Muscle layer of duodenum (tissue), 2 donors: ENCODE measurements around the gene BCR.

Source experiments
- H3K27ac ChIP-seq: one replicate; pipeline ENCODE4 v1.7.0; 2013; ENCODE audit warnings: mild to moderate bottlenecking, low read length
- H3K27me3 ChIP-seq: one replicate; pipeline ENCODE4 v1.7.0; 2013; ENCODE audit warnings: low read depth, mild to moderate bottlenecking, control low read depth, low read length
- H3K36me3 ChIP-seq, 2 donors: one replicate each; pipeline ENCODE4 v1.7.0; 2013; ENCODE audit warnings: low read length in 2 of 2, control low read depth in 1 of 2, mild to moderate bottlenecking in 1 of 2; ENCODE audit not compliant: insufficient read depth in 2 of 2, control insufficient read depth in 1 of 2
- H3K4me1 ChIP-seq, 2 donors: one replicate each; pipeline ENCODE4 v1.7.0; 2013; ENCODE audit warnings: low read length in 2 of 2, mild to moderate bottlenecking in 2 of 2, control low read depth in 1 of 2, moderate library complexity in 1 of 2; ENCODE audit not compliant: insufficient read depth in 2 of 2, control insufficient read depth in 1 of 2
- H3K4me3 ChIP-seq, 2 donors: one replicate each; pipeline ENCODE4 v1.7.0; 2013; ENCODE audit warnings: low read length in 2 of 2, low read depth in 1 of 2, mild to moderate bottlenecking in 1 of 2
- H3K9me3 ChIP-seq, 2 donors: one replicate each; pipeline ENCODE4 v1.7.0; 2013; ENCODE audit warnings: low read length in 2 of 2, control low read depth in 1 of 2, mild to moderate bottlenecking in 1 of 2; ENCODE audit not compliant: control insufficient read depth in 1 of 2
- donor health status: healthy.

Gene BCR

GRCh38 chr22:23256171-23256932, 76.0 kb downstream of the BCR start:
- Histone ChIP-seq H3K27ac (peak overlapping the region; percentile 61), H3K4me1 (peaks cover 6 to 19% of the 10 kb centered on the region in 2 donors), H3K27me3 (no peaks in the 10 kb centered on the region), H3K4me3 (no peak overlapping the region), H3K9me3 (no peaks in the 10 kb centered on the region), H3K36me3 (peaks cover 9 to 23% of the 10 kb centered on the region in 2 donors)

- Histone ChIP-seq H3K4me1 (peaks cover 6 to 19% of the 10 kb centered on the region in 2 donors), H3K9me3 (no peaks in the 10 kb centered on the region), H3K36me3 (peaks cover 15 to 30% of the 10 kb centered on the region in 2 donors), H3K27me3 (no peaks in the 10 kb centered on the region), H3K4me3 (no peak overlapping the region), H3K27ac (peak overlapping the region; percentile 61)
Observed at GRCh38 chr22:23256986-23257888, 76.9 kb downstream of the BCR start.

GRCh38 chr22:23257889-23258825, 77.8 kb downstream of the BCR start:
- H3K27me3 ChIP-seq: no peaks in the 10 kb centered on the region
- H3K9me3 ChIP-seq: no peaks in the 10 kb centered on the region
- H3K4me3 ChIP-seq: no peak overlapping the region
- H3K4me1 ChIP-seq: peaks cover 6 to 19% of the 10 kb centered on the region in 2 donors
- H3K36me3 ChIP-seq: peaks cover 15 to 30% of the 10 kb centered on the region in 2 donors
- H3K27ac ChIP-seq: no peak overlapping the region

- no peak overlapping the region for H3K4me3 ChIP-seq
- peaks cover 20 to 33% of the 10 kb centered on the region in 2 donors for H3K36me3 ChIP-seq
- H3K9me3 ChIP-seq: no peaks in the 10 kb centered on the region
- peaks cover 6 to 19% of the 10 kb centered on the region in 2 donors for H3K4me1 ChIP-seq
- H3K27ac ChIP-seq: no peak overlapping the region
- H3K27me3 ChIP-seq: no peaks in the 10 kb centered on the region
Observed at GRCh38 chr22:23258826-23259170, 78.5 kb downstream of the BCR start.

- Histone ChIP-seq H3K36me3 (peaks cover 23 to 33% of the 10 kb centered on the region in 2 donors), H3K27me3 (no peaks in the 10 kb centered on the region), H3K9me3 (no peaks in the 10 kb centered on the region), H3K27ac (no peak overlapping the region), H3K4me1 (peaks cover 6 to 21% of the 10 kb centered on the region in 2 donors), H3K4me3 (no peak overlapping the region)
Observed at GRCh38 chr22:23259916-23260644, 79.8 kb downstream of the BCR start.

- Histone ChIP-seq H3K9me3 (no peaks in the 10 kb centered on the region), H3K27me3 (no peaks in the 10 kb centered on the region), H3K36me3 (peaks cover 16 to 38% of the 10 kb centered on the region in 2 donors), H3K4me1 (peaks cover 6 to 22% of the 10 kb centered on the region in 2 donors), H3K4me3 (no peak overlapping the region), H3K27ac (no peak overlapping the region)
Observed at GRCh38 chr22:23260645-23261581, 80.6 kb downstream of the BCR start.

GRCh38 chr22:23261900-23262450, 81.7 kb downstream of the BCR start:
- H3K9me3 ChIP-seq: no peaks in the 10 kb centered on the region
- peaks cover 16 to 40% of the 10 kb centered on the region in 2 donors for H3K36me3 ChIP-seq
- H3K4me3 ChIP-seq: no peak overlapping the region
- no peak overlapping the region for H3K27ac ChIP-seq
- H3K27me3 ChIP-seq: no peaks in the 10 kb centered on the region
- H3K4me1 ChIP-seq: peaks cover 1 to 11% of the 10 kb centered on the region in 2 donors

- H3K36me3 ChIP-seq: peaks cover 16 to 46% of the 10 kb centered on the region in 2 donors
- H3K4me3 ChIP-seq: no peak overlapping the region
- H3K27ac ChIP-seq: no peak overlapping the region
- no peaks in the 10 kb centered on the region for H3K27me3 ChIP-seq
- H3K9me3 ChIP-seq: no peaks in the 10 kb centered on the region
- peaks cover 0 to 4% of the 10 kb centered on the region in 2 donors for H3K4me1 ChIP-seq
Observed at GRCh38 chr22:23262518-23263332, 82.4 kb downstream of the BCR start.
